ENCODE results near the gene SH3BGRL2.

Gene SH3BGRL2
- 1.3 to 4.8 reads per million in 2 experiments for total RNA-seq

GRCh38 chr6:79630883-79631692 is at the start of gene SH3BGRL2:
Gene SH3BGRL2 (plus strand): TSS chr6:79631329. CDS start chr6:79631462, 133 bp downstream.
- DNase-seq (ENCODE audit: low read depth) = no peak

GRCh38 chr6:79584332-79584731 is 46.8 kb upstream of the SH3BGRL2 start:
- no peak for DNase-seq (ENCODE audit: low read depth)

- DNase-seq (ENCODE audit: low read depth) = no peak
Measured at GRCh38 chr6:79586548-79586947, 44.6 kb upstream of the SH3BGRL2 start.

- DNase-seq (ENCODE audit: low read depth) = no peak
Measured at GRCh38 chr6:79589701-79590100, 41.4 kb upstream of the SH3BGRL2 start.

GRCh38 chr6:79597155-79597554 is 34.0 kb upstream of the SH3BGRL2 start:
- DNase-seq (ENCODE audit: low read depth) = no peak

GRCh38 chr6:79598012-79598411 is 33.1 kb upstream of the SH3BGRL2 start:
- DNase-seq (ENCODE audit: low read depth) = no peak

GRCh38 chr6:79599725-79600259 is 31.3 kb upstream of the SH3BGRL2 start:
- no peak for DNase-seq (ENCODE audit: low read depth)

- DNase-seq (ENCODE audit: low read depth) = no peak
Measured at GRCh38 chr6:79600313-79600712, 30.8 kb upstream of the SH3BGRL2 start.

- DNase-seq (ENCODE audit: low read depth) = no peak
Measured at GRCh38 chr6:79600812-79601609, 30.1 kb upstream of the SH3BGRL2 start.

- no peak for DNase-seq (ENCODE audit: low read depth)
Measured at GRCh38 chr6:79602859-79603258, 28.3 kb upstream of the SH3BGRL2 start.

GRCh38 chr6:79604583-79605037 is 26.5 kb upstream of the SH3BGRL2 start:
- no peak for DNase-seq (ENCODE audit: low read depth)

- no peak for DNase-seq (ENCODE audit: low read depth)
Measured at GRCh38 chr6:79605061-79605460, 26.1 kb upstream of the SH3BGRL2 start.

GRCh38 chr6:79605968-79606764 is 25.0 kb upstream of the SH3BGRL2 start:
- no peak for DNase-seq (ENCODE audit: low read depth)

- DNase-seq (ENCODE audit: low read depth) = no peak
Measured at GRCh38 chr6:79607000-79607399, 24.1 kb upstream of the SH3BGRL2 start.

GRCh38 chr6:79608334-79609224 is 22.6 kb upstream of the SH3BGRL2 start:
- no peak for DNase-seq (ENCODE audit: low read depth)

GRCh38 chr6:79609225-79609595 is 21.9 kb upstream of the SH3BGRL2 start:
- no peak for DNase-seq (ENCODE audit: low read depth)

- no peak for DNase-seq (ENCODE audit: low read depth)
Measured at GRCh38 chr6:79610306-79611009, 20.7 kb upstream of the SH3BGRL2 start.

- DNase-seq (ENCODE audit: low read depth) = no peak
Measured at GRCh38 chr6:79612457-79612856, 18.7 kb upstream of the SH3BGRL2 start.

GRCh38 chr6:79612918-79613317 is 18.2 kb upstream of the SH3BGRL2 start:
- no peak for DNase-seq (ENCODE audit: low read depth)

GRCh38 chr6:79613912-79614311 is 17.2 kb upstream of the SH3BGRL2 start:
- DNase-seq (ENCODE audit: low read depth) = no peak
